Measurements from ENCODE around the gene CMTM8. TPM values are rescaled to one million over a fixed set of nuclear protein-coding genes. Genes with fewer than 3 reads are reported as not detected.

Gene CMTM8
- total and polyA plus RNA-seq, 4 donors: 0.63 to 6.8 (median 2.3) TPM

DNA sequence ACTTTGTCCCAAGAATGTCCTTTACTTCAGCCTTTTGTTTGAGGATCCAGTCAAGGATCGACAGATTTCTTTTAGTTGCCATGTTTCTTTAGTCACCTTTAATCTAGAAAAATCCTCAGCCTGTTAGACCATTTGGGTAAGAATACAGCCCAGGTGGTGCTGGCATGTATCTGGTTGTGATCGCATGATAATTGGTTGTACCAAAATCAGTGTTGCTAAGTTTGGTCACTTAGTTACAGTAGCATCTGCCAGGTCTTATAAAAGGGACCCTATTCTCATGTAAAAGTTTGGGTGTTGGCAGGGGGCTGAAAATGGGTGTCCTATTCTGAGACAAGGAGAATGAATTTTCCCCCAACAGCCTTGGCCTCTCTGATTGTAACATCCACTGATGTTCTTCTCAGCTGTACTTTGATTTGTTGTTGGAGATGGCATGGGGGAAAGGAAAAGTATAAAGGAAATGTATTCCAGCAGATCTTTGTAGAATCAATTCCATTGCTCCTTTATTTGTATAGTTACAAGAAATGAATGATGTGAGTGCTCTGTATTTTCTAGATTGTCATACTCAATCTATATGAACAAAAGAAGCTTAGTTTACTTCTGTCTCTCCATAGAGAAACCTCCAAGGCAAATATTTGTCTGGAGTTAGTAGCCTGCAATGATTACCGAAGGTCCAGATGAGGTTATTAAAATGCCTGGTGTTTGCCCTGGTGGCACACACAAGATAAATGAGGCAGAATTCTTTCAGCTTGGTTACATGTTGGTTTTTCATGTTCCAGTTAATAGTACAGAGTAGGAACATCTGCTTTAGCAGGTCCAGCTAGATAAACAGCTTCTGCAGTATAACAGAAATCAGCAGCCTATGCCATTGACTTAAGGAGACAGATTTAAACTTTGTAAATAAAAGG, 65.7 kb downstream of the CMTM8 start:
- WGBS, 2 donors: 75 to 81% methylated on average over 3 of the region's 3 CpGs
- Histone ChIP-seq H3K27ac (ENCODE audit: low read depth in 1 of 2, low read length in 2 of 2) (no peak overlapping the region), H3K9me3 (ENCODE audit: control insufficient read depth, low read length) (no peaks in the 10 kb centered on the region), H3K27me3 (ENCODE audit: control insufficient read depth in 1 of 2, insufficient read depth in 2 of 2, low read length in 1 of 2) (no peaks in the 10 kb centered on the region), H3K4me3 (ENCODE audit: low read length in 2 of 2) (no peak overlapping the region), H3K4me1 (ENCODE audit: control insufficient read depth in 1 of 2, insufficient read depth in 2 of 2, low read length in 2 of 2) (no peaks in the 10 kb centered on the region), H3K36me3 (ENCODE audit: control insufficient read depth in 1 of 2, insufficient read depth in 2 of 2, low read length in 1 of 2) (no peaks in the 10 kb centered on the region)
- intact Hi-C loops (cut with DNase I): no loop called here
- DNase-seq (no peak), ATAC-seq (ENCODE audit: low FRiP score) (no peak)

DNA sequence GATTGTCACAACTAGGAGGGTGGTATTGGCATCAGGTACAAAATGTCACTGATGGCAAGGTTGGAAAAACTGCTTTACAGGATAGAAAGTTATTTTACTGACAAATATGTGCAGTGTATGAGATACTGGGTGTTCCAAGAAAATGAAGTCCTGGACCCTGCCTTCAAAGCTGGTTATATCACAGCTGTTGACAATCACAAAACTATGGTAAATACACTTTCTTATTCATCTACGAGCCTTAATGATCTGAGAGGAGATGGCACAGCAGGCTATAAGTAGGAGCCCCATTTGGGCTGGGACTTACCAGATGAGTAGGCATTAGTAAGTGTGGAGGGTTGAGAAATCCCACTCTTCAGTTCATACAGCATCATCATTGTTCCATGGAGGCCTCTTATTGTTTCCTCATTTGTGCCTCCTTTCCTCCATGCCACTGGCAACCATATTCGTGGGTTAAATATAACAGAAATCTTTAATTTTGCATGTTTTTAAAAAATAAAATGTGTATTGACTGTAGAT, 66.9 kb downstream of the CMTM8 start:
- WGBS, 2 donors: 86 to 95% methylated on average over 2 of the region's 2 CpGs
- ATAC-seq (ENCODE audit: low FRiP score) (no peak), DNase-seq (no peak)
- H3K36me3 ChIP-seq (ENCODE audit: control insufficient read depth in 1 of 2, insufficient read depth in 2 of 2, low read length in 1 of 2): no peaks in the 10 kb centered on the region
- intact Hi-C loops (cut with DNase I): no loop called here
- H3K4me3 ChIP-seq (ENCODE audit: low read length in 2 of 2): no peak overlapping the region
- H3K27me3 ChIP-seq (ENCODE audit: control insufficient read depth in 1 of 2, insufficient read depth in 2 of 2, low read length in 1 of 2): no peaks in the 10 kb centered on the region
- no peaks in the 10 kb centered on the region for H3K9me3 ChIP-seq (ENCODE audit: control insufficient read depth, low read length)
- no peak overlapping the region for H3K27ac ChIP-seq (ENCODE audit: low read depth in 1 of 2, low read length in 2 of 2)
- no peaks in the 10 kb centered on the region for H3K4me1 ChIP-seq (ENCODE audit: control insufficient read depth in 1 of 2, insufficient read depth in 2 of 2, low read length in 2 of 2)

- Histone ChIP-seq H3K36me3 (ENCODE audit: control insufficient read depth in 1 of 2, insufficient read depth in 2 of 2, low read length in 1 of 2) (no peaks in the 10 kb centered on the region), H3K27me3 (ENCODE audit: control insufficient read depth in 1 of 2, insufficient read depth in 2 of 2, low read length in 1 of 2) (no peaks in the 10 kb centered on the region), H3K4me1 (ENCODE audit: control insufficient read depth in 1 of 2, insufficient read depth in 2 of 2, low read length in 2 of 2) (no peaks in the 10 kb centered on the region), H3K4me3 (ENCODE audit: low read length in 2 of 2) (no peak overlapping the region), H3K27ac (ENCODE audit: low read depth in 1 of 2, low read length in 2 of 2) (no peak overlapping the region), H3K9me3 (ENCODE audit: control insufficient read depth, low read length) (no peaks in the 10 kb centered on the region)
- intact Hi-C loops (cut with DNase I): no loop called here
- WGBS, 2 donors: 95 to 97% methylated on average over 3 of the region's 3 CpGs
- ATAC-seq (ENCODE audit: low FRiP score) (no peak), DNase-seq (no peak)
Measured at GRCh38 chr3:32306072-32306471, 67.6 kb downstream of the CMTM8 start.

- DNase-seq (no peak), ATAC-seq (ENCODE audit: low FRiP score) (no peak)
- no peak overlapping the region for H3K4me3 ChIP-seq (ENCODE audit: low read length in 2 of 2)
- no peaks in the 10 kb centered on the region for H3K9me3 ChIP-seq (ENCODE audit: control insufficient read depth, low read length)
- no peaks in the 10 kb centered on the region for H3K36me3 ChIP-seq (ENCODE audit: control insufficient read depth in 1 of 2, insufficient read depth in 2 of 2, low read length in 1 of 2)
- no peaks in the 10 kb centered on the region for H3K27me3 ChIP-seq (ENCODE audit: control insufficient read depth in 1 of 2, insufficient read depth in 2 of 2, low read length in 1 of 2)
- 91% methylated on average over 3 of the region's 3 CpGs for WGBS, 2 donors
- intact Hi-C loops (cut with DNase I): no loop called here
- no peaks in the 10 kb centered on the region for H3K4me1 ChIP-seq (ENCODE audit: control insufficient read depth in 1 of 2, insufficient read depth in 2 of 2, low read length in 2 of 2)
- no peak overlapping the region for H3K27ac ChIP-seq (ENCODE audit: low read depth in 1 of 2, low read length in 2 of 2)
Measured at GRCh38 chr3:32307591-32307990, 69.1 kb downstream of the CMTM8 start.

- no peaks in the 10 kb centered on the region for H3K36me3 ChIP-seq (ENCODE audit: control insufficient read depth in 1 of 2, insufficient read depth in 2 of 2, low read length in 1 of 2)
- WGBS, 2 donors: 98% methylated on average over 4 of the region's 4 CpGs
- no peak overlapping the region for H3K4me3 ChIP-seq (ENCODE audit: low read length in 2 of 2)
- no peaks in the 10 kb centered on the region for H3K27me3 ChIP-seq (ENCODE audit: control insufficient read depth in 1 of 2, insufficient read depth in 2 of 2, low read length in 1 of 2)
- intact Hi-C loops (cut with DNase I): no loop called here
- H3K4me1 ChIP-seq (ENCODE audit: control insufficient read depth in 1 of 2, insufficient read depth in 2 of 2, low read length in 2 of 2): no peaks in the 10 kb centered on the region
- no peak for ATAC-seq (ENCODE audit: low FRiP score)
- no peak overlapping the region for H3K27ac ChIP-seq (ENCODE audit: low read depth in 1 of 2, low read length in 2 of 2)
- H3K9me3 ChIP-seq (ENCODE audit: control insufficient read depth, low read length): no peaks in the 10 kb centered on the region
- DNase-seq: no peak
Measured at GRCh38 chr3:32308378-32308777, 69.9 kb downstream of the CMTM8 start.

- H3K27ac ChIP-seq (ENCODE audit: low read depth in 1 of 2, low read length in 2 of 2): no peak overlapping the region
- no peak for DNase-seq
- H3K27me3 ChIP-seq (ENCODE audit: control insufficient read depth in 1 of 2, insufficient read depth in 2 of 2, low read length in 1 of 2): no peaks in the 10 kb centered on the region
- no peaks in the 10 kb centered on the region for H3K36me3 ChIP-seq (ENCODE audit: control insufficient read depth in 1 of 2, insufficient read depth in 2 of 2, low read length in 1 of 2)
- H3K4me3 ChIP-seq (ENCODE audit: low read length in 2 of 2): no peak overlapping the region
- no peaks in the 10 kb centered on the region for H3K4me1 ChIP-seq (ENCODE audit: control insufficient read depth in 1 of 2, insufficient read depth in 2 of 2, low read length in 2 of 2)
- no peaks in the 10 kb centered on the region for H3K9me3 ChIP-seq (ENCODE audit: control insufficient read depth, low read length)
- ATAC-seq (ENCODE audit: low FRiP score): no peak
- intact Hi-C loops (cut with DNase I): no loop called here
- 88 to 94% methylated on average over 5 of the region's 5 CpGs for WGBS, 2 donors
Measured at GRCh38 chr3:32309654-32310242, 71.3 kb downstream of the CMTM8 start.

GRCh38 chr3:32310336-32310735, 71.9 kb downstream of the CMTM8 start:
- no peak for DNase-seq
- H3K27me3 ChIP-seq (ENCODE audit: control insufficient read depth in 1 of 2, insufficient read depth in 2 of 2, low read length in 1 of 2): no peaks in the 10 kb centered on the region
- H3K4me1 ChIP-seq (ENCODE audit: control insufficient read depth in 1 of 2, insufficient read depth in 2 of 2, low read length in 2 of 2): no peaks in the 10 kb centered on the region
- H3K9me3 ChIP-seq (ENCODE audit: control insufficient read depth, low read length): no peaks in the 10 kb centered on the region
- WGBS, 2 donors: 95% methylated on average over 5 of the region's 5 CpGs
- H3K4me3 ChIP-seq (ENCODE audit: low read length in 2 of 2): no peak overlapping the region
- intact Hi-C loops (cut with DNase I): no loop called here
- H3K36me3 ChIP-seq (ENCODE audit: control insufficient read depth in 1 of 2, insufficient read depth in 2 of 2, low read length in 1 of 2): no peaks in the 10 kb centered on the region
- ATAC-seq (ENCODE audit: low FRiP score): no peak
- no peak overlapping the region for H3K27ac ChIP-seq (ENCODE audit: low read depth in 1 of 2, low read length in 2 of 2)

GRCh38 chr3:32310918-32311839, 72.7 kb downstream of the CMTM8 start:
- Histone ChIP-seq H3K4me3 (ENCODE audit: low read length in 2 of 2) (no peak overlapping the region), H3K4me1 (ENCODE audit: control insufficient read depth in 1 of 2, insufficient read depth in 2 of 2, low read length in 2 of 2) (no peaks in the 10 kb centered on the region), H3K9me3 (ENCODE audit: control insufficient read depth, low read length) (no peaks in the 10 kb centered on the region), H3K27me3 (ENCODE audit: control insufficient read depth in 1 of 2, insufficient read depth in 2 of 2, low read length in 1 of 2) (no peaks in the 10 kb centered on the region), H3K27ac (ENCODE audit: low read depth in 1 of 2, low read length in 2 of 2) (no peak overlapping the region), H3K36me3 (ENCODE audit: control insufficient read depth in 1 of 2, insufficient read depth in 2 of 2, low read length in 1 of 2) (no peaks in the 10 kb centered on the region)
- WGBS, 2 donors: 92 to 93% methylated on average over 15 of the region's 15 CpGs
- intact Hi-C loops (cut with DNase I): no loop called here
- no peak for ATAC-seq (ENCODE audit: low FRiP score)
- DNase-seq: no peak

Data from aorta (tissue), 5 donors.